Esophagus squamous epithelium (tissue), 5 donors: ENCODE data around the gene SLC4A3. TPM values are rescaled to one million over a fixed set of nuclear protein-coding genes. Genes with fewer than 3 reads are reported as not detected.
A peak's percentile ranks its signal among the peaks of the same experiment; 100 is the strongest.

Source experiments
- DNase-seq: peaks from one replicate; lab custom pipeline; 2025; lab: John Stamatoyannopoulos, UW
- H3K27ac ChIP-seq, 4 donors: fragments of 200-600 bp; sonication (generic); one replicate each; pipeline ENCODE4 v1.5.1; 2016 to 2019; ENCODE audit warnings: mild to moderate bottlenecking in 1 of 4
- H3K27me3 ChIP-seq, 4 donors: fragments of 200-600 bp; sonication (generic); 1 replicate in 3 of 4; 2 replicates in 1 of 4; pipeline versions ENCODE4 v1.5.1 to v1.6.0; 2017 to 2021; ENCODE audit warnings: antibody characterized with exemption in 1 of 4
- H3K36me3 ChIP-seq, 3 donors: fragments of 200-600 bp; sonication (generic); one replicate each; pipeline ENCODE4 v1.5.1; 2016 to 2019
- H3K4me1 ChIP-seq, 3 donors: fragments of 200-600 bp; sonication (generic); one replicate each; pipeline ENCODE4 v1.5.1; 2017 to 2019
- H3K4me3 ChIP-seq, 4 donors: fragments of 200-600 bp; sonication (generic); 1 replicate in 3 of 4; 2 replicates in 1 of 4; pipeline ENCODE4 v1.5.1; 2016 to 2019; ENCODE audit warnings: mild to moderate bottlenecking in 2 of 4, moderate library complexity in 1 of 4
- H3K9me3 ChIP-seq, 3 donors: fragments of 200-600 bp; sonication (generic); one replicate each; pipeline ENCODE4 v1.5.1; 2016 to 2019
- CTCF ChIP-seq, 6 experiments: fragments of 450-650 bp in 4 of 6; fragments of 200-600 bp in 2 of 6; sonication (generic) in 2 of 6; IDR thresholded peaks; one replicate each; pipeline ENCODE4 v1.5.1; 2016 to 2019; ENCODE audit warnings: antibody characterized with exemption in 6 of 6, mild to moderate bottlenecking in 4 of 6, moderate library complexity in 4 of 6
- POLR2A ChIP-seq, 4 donors: fragments of 450-650 bp; IDR thresholded peaks; one replicate each; pipeline ENCODE4 v1.6.1; 2017; ENCODE audit warnings: antibody characterized with exemption in 4 of 4, mild to moderate bottlenecking in 4 of 4, moderate library complexity in 3 of 4
- WGBS, 2 donors: methylation state at CpG; one replicate each; pipeline ENCODE4 v1.1.5; 2018; 5-methylcytosine and 5-hydroxymethylcytosine counted together
- intact Hi-C: fragments of 100-400 bp; cut with DNase I; formaldehyde crosslinking; loops from one replicate; pipeline ENCODE4 v1.15.0; 2022
- total RNA-seq, 4 donors: library from RNA; depleted of rRNA; stranded (reverse); fragments of >200 nt; gene quantifications; one replicate each; pipeline ENCODE4 v1.1.0, GENCODE V29; 2016
- donor health status: DM: yes; HTN: yes; CAD: no.

Gene SLC4A3
- 1 to 10 TPM; 1.1 to 4.0 (median 2.2) TPM for total RNA-seq

DNA sequence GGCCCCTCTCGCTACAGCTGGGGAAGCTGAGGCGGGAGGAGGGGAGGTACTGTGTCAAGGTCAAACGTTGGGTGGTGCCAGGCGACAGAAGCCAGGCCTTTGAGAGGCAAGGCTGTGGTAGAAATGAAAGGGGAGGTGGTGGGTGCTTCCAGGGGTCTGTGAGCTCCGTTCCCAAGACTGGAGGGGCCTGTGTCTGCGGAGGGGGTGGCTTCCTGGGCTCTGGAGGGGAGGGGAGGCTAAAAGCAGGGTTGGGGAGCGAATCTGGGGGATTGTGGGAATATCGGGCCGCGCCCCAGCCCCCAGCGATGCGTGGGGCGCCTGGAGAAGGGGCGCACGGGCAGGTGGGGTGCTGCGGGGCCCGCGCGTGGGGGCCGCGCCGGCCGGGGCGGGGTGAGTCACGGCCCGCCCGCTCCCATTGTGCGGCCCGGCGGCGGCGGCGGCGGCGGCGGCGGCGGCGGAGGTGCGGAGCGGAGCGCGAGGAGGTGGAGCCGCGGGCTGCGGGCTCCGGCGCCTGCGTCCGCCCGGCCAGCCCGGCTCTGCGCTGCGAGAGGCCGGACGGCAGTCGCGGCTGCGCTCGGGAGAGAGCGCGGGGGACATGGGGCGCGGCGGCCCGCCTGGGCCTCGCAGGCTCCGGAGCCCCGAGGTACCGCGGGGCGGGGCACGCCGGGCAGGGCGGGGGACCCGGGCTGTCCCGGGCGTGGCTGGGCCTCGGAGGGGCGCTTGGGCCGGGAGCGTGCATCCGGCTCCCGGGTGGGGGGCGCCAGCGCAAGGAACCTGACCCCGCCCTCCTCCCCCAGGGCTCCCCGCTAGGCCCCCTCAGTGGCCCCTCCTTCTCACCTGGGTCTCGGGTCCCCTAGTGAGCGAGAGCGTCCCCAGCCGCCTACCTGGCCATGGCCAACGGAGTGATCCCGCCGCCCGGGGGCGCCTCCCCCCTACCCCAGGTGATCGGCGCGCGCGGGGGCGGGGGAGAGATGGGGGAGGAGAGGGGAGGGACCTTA is at the start of gene SLC4A3:
Gene SLC4A3, plus strand, starts transcription at position 528 of the 998 bp plus-strand sequence. Its CDS starts 363 bp downstream, at position 891.
- TF ChIP-seq POLR2A (IDR thresholded peaks at IDR 0.05): no peak
- no peak for TF ChIP-seq CTCF (IDR thresholded peaks at IDR 0.05)
- Histone ChIP-seq H3K36me3 (no peaks in the 10 kb centered on the region), H3K4me3 (peak within 1 kb of the TSS; percentile 44 to 77 (median 54)), H3K4me1 (peaks cover 6 to 14% (median 11%) of the 10 kb centered on the region in 3 donors), H3K27me3 (peaks cover 0 to 34% (median 0%) of the 10 kb centered on the region in 4 donors), H3K9me3 (no peaks in the 10 kb centered on the region), H3K27ac (peak within 1 kb of the TSS in 3 of 4 donors; percentile 34 to 52 (median 36))
- no peak for DNase-seq
- WGBS, 2 donors: 31 to 35% methylated on average over 6 of the region's 103 CpGs
- intact Hi-C loops: no loop called here

DNA sequence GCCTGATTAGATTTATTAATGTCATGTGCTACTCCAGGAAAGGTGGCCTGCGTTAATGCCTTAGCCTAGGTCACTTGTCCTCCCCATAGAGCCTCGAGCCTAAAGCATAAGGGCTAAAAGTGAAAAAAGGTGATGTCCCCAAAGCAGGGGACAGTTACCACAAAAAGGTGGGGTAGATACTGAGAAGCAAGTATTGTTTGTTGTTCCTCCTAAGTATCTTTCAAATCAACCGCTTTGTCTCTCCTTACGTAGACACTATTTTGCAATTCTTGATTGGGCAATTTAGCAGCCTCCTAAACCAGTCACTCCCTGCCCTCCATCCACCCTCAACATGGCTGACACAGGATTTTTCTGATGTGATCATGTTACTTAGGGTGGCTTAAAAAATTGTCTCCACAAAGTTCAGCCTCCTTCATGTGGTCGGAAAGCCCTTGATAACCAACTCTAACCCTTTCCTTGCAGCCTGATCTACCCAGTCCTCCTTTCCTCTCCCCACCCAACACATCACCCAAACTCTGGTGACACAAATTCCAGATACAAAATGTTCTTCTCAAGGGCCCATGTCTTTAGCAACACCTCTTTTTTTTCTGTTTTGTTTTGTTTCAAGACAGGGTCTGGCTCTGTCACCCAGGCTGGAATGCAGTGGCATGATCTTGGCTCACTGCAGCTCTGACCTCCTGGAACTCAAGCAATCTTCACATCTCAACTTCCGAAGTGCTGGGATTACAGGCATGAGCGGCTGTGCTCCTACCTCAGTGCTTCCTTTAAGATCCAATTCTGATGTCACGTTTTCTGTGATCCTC is 48.4 kb upstream of the SLC4A3 start:
- intact Hi-C loops: no loop called here
- Histone ChIP-seq H3K27ac (peak overlapping the region in 2 of 4 donors; percentile 3 to 43), H3K4me3 (no peak overlapping the region), H3K9me3 (no peaks in the 10 kb centered on the region), H3K27me3 (peaks cover 0 to 42% (median 0%) of the 10 kb centered on the region in 4 donors), H3K4me1 (no peaks in the 10 kb centered on the region), H3K36me3 (no peaks in the 10 kb centered on the region)
- TF ChIP-seq CTCF (IDR thresholded peaks at IDR 0.05): no peak
- no peak for TF ChIP-seq POLR2A (IDR thresholded peaks at IDR 0.05)
- WGBS, 2 donors: 65 to 67% methylated on average over 8 of the region's 8 CpGs
- no peak for DNase-seq

GRCh38 chr2:219581346-219581745 is 46.1 kb upstream of the SLC4A3 start:
- TF ChIP-seq CTCF (IDR thresholded peaks at IDR 0.05): no peak
- no peak for TF ChIP-seq POLR2A (IDR thresholded peaks at IDR 0.05)
- intact Hi-C loops: no loop called here
- Histone ChIP-seq H3K27me3 (peaks cover 0 to 30% (median 0%) of the 10 kb centered on the region in 4 donors), H3K36me3 (no peaks in the 10 kb centered on the region), H3K4me1 (no peaks in the 10 kb centered on the region), H3K9me3 (no peaks in the 10 kb centered on the region), H3K27ac (no peak overlapping the region), H3K4me3 (no peak overlapping the region)
- 57 to 67% methylated on average over 1 of the region's 2 CpGs for WGBS, 2 donors
- no peak for DNase-seq

DNA sequence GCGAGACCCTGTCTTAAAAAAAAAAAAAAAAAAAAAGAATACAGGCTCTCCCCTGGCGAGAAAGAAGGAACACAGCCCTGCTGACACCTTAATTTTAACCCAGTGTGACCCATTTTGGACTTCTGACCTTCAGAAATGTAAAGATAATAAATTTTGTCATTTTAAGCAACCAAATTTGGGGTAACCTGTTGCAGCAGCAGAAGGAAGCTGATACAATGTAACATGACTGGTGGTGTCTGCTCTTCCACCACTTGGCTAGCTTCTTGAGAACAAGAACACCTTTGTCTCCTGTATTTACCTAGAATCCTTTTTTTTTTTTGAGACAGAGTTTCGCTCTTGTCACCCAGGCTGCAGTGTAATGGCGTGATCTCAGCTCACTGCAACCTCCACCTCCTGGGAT is 36.3 kb upstream of the SLC4A3 start:
- intact Hi-C loops: no loop called here
- no peak overlapping the region for H3K27ac ChIP-seq
- no peak overlapping the region for H3K4me3 ChIP-seq
- no peak for DNase-seq
- 62 to 67% methylated on average over 4 of the region's 4 CpGs for WGBS, 2 donors
- peaks cover 0 to 9% (median 0%) of the 10 kb centered on the region in 4 donors for H3K27me3 ChIP-seq
- H3K36me3 ChIP-seq: no peaks in the 10 kb centered on the region
- no peak for TF ChIP-seq CTCF (IDR thresholded peaks at IDR 0.05)
- no peak for TF ChIP-seq POLR2A (IDR thresholded peaks at IDR 0.05)
- H3K9me3 ChIP-seq: no peaks in the 10 kb centered on the region
- H3K4me1 ChIP-seq: no peaks in the 10 kb centered on the region
